HepG2 (cell line): ENCODE data around the gene PIGC. TPM values are rescaled to one million over a fixed set of nuclear protein-coding genes. Genes with fewer than 3 reads are reported as not detected.

Experiments
- AGO1 ChIP-seq: fragments of 200-400 bp; formaldehyde crosslinking; IDR thresholded peaks from 2 replicates; pipeline ENCODE4 v1.6.1; 2017; ENCODE audit warnings: mild to moderate bottlenecking, low read depth, low read length, moderate library complexity; ENCODE audit not compliant: poor library complexity, severe bottlenecking
- ELF4 ChIP-seq: sonication (generic); formaldehyde crosslinking; IDR thresholded peaks from 2 replicates; pipeline ENCODE4 v1.5.0; 2020; ENCODE audit warnings: missing genetic modification reagents, mild to moderate bottlenecking, moderate library complexity, borderline replicate concordance
- GATAD2A ChIP-seq: IDR thresholded peaks from 2 replicates; pipeline ENCODE4 v1.6.1; 2016
- GLI4 ChIP-seq: sonication (generic); formaldehyde crosslinking; IDR thresholded peaks from 2 replicates; pipeline ENCODE4 v1.5.1; 2020; ENCODE audit warnings: missing genetic modification reagents, mild to moderate bottlenecking, moderate library complexity, borderline replicate concordance
- GLMP ChIP-seq: sonication (generic); formaldehyde crosslinking; IDR thresholded peaks from 2 replicates; pipeline ENCODE4 v1.9.0; 2021; ENCODE audit warnings: missing genetic modification reagents, mild to moderate bottlenecking, borderline replicate concordance
- GTF3A ChIP-seq: sonication (generic); formaldehyde crosslinking; conservative IDR thresholded peaks from 2 replicates; pipeline ENCODE4 v1.4.0; 2020; ENCODE audit warnings: mild to moderate bottlenecking, missing genetic modification reagents
- HNF1A ChIP-seq, 2 experiments: sonication (generic) in 1 of 2; formaldehyde crosslinking in 1 of 2; IDR thresholded peaks; 2 replicates each; pipeline versions ENCODE4 v1.4.0 to v1.6.1; 2016 to 2020; ENCODE audit warnings: borderline replicate concordance in 1 of 2, low read depth in 1 of 2, mild to moderate bottlenecking in 1 of 2, missing genetic modification reagents in 1 of 2
- MIER2 ChIP-seq: IDR thresholded peaks from 2 replicates; pipeline ENCODE4 v1.6.1; 2016; ENCODE audit warnings: missing biosample characterization, missing genetic modification reagents
- SSRP1 ChIP-seq: IDR thresholded peaks from 2 replicates; pipeline ENCODE4 v1.6.1; 2016; ENCODE audit warnings: control low read depth
- ZNF253 ChIP-seq: sonication (generic); formaldehyde crosslinking; IDR thresholded peaks from 2 replicates; pipeline ENCODE4 v1.8.0; 2022; ENCODE audit warnings: mild to moderate bottlenecking, missing genetic modification reagents, borderline replicate concordance
- ZNF337 ChIP-seq: sonication (generic); formaldehyde crosslinking; IDR thresholded peaks from 2 replicates; pipeline ENCODE4 v1.5.1; 2020; ENCODE audit warnings: missing genetic modification reagents, low read depth, mild to moderate bottlenecking, borderline replicate concordance
- ZNF543 ChIP-seq: sonication (generic); formaldehyde crosslinking; IDR thresholded peaks from 2 replicates; pipeline ENCODE4 v1.4.0; 2020; ENCODE audit warnings: mild to moderate bottlenecking, missing genetic modification reagents
- polyA plus RNA-seq, 8 experiments: library from polyadenylated mRNA; depleted of rRNA in 3 of 8; stranded (reverse) in 7 of 8; unstranded in 1 of 8; fragments of >200 nt; fragmentation: Illumina TruSeq in 4 of 8; extraction: Trizol in 4 of 8; gene quantifications; 2 replicates each; pipeline versions ENCODE4 v1.2.1 to v1.2.3, GENCODE V29; 2011 to 2016; ENCODE audit warnings: low read depth in 4 of 8, missing spikeins in 1 of 8, mixed read lengths in 1 of 8; ENCODE audit not compliant: insufficient read depth in 1 of 8
- total RNA-seq, 5 experiments: library from RNA; depleted of rRNA; stranded (reverse); fragments of >200 nt; fragmentation: Illumina TruSeq; extraction: Trizol; gene quantifications; 2 replicates each; pipeline ENCODE4 v1.2.3, GENCODE V29; 2016; ENCODE audit warnings: low read depth in 1 of 5
- TF ChIP-seq, protein P1 (sequence below): sonication (generic); formaldehyde crosslinking; IDR thresholded peaks from 2 replicates; pipeline ENCODE4 v1.4.0; 2020; ENCODE audit warnings: low read depth, mild to moderate bottlenecking, missing genetic modification reagents
- TF ChIP-seq, protein P2 (sequence below): sonication (generic); formaldehyde crosslinking; IDR thresholded peaks from 2 replicates; pipeline ENCODE4 v1.5.0; 2020; ENCODE audit warnings: mild to moderate bottlenecking, low read depth, missing genetic modification reagents, borderline replicate concordance
- TF ChIP-seq, protein P3 (sequence below): sonication (generic); formaldehyde crosslinking; IDR thresholded peaks from 2 replicates; pipeline ENCODE4 v1.9.0; 2021; ENCODE audit warnings: missing genetic modification reagents, borderline replicate concordance
- TF ChIP-seq, protein P4 (sequence below): sonication (generic); formaldehyde crosslinking; IDR thresholded peaks from 2 replicates; pipeline ENCODE4 v1.8.1; 2023; ENCODE audit warnings: mild to moderate bottlenecking, missing genetic modification reagents

Gene PIGC
- total and polyA plus RNA-seq, 2 of the 13 experiments (the other 11 are each of a cell fraction or from before 2014, with no cell fraction given), result 26.7 to 29.5 TPM

DNA sequence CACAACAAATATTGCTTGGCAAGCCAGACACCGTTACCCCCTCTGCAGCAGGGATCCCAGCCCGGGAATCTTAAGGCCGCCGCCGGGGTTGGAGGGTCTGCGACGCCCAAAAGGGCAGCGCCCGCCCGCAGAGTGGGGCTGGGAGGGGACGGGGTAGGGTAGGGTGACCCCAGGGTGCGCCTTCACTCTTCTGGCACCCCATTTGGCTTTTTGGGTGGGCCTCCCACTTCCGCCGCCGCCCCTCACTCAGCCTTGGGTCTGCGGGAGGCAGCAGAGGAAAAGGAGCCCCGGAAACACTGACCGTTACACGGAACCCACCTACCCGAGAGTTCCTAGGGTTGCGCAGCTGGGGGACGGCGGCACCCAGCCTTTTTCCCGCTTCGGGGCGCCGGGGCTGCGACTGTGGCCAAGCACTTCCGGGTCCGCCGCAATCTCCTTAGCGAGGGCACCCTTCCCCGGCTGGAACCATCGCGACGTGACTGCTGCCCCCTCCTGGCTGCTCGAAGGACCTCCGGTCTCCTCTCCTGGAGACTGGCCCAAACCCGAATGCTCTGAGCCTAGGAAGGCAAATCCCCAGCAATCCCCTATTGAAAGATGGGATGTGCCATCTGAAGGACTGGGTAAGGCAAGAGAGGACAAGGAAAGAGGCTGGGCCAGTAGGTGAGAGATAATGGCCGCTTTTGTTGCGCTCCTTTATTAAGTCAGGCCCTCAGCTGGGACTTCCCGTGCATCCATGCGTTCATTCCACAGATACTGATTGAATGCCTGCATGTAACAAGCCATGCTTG is at the start of gene PIGC (continued):
- 0 out of 2 replicates have a peak, but pooled peaks have one; percentile 82 for TF ChIP-seq ZNF337 (CRISPR knock-in tag)
- no peak for TF ChIP-seq HNF1A (IDR thresholded peaks at IDR 0.05; ENCODE audit: low read depth)
- TF ChIP-seq HNF1A (CRISPR knock-in tag; IDR thresholded peaks at IDR 0.05; ENCODE audit: borderline replicate concordance), result peak; percentile 45; the same call in 1 of the 2 replicates
- TF ChIP-seq GLI4 (CRISPR knock-in tag), result peak; percentile 67; the same call in 1 of the 2 replicates
- TF ChIP-seq AGO1, result peak; percentile 73
- TF ChIP-seq GATAD2A, result peak; percentile 67
- TF ChIP-seq, protein P1, sequence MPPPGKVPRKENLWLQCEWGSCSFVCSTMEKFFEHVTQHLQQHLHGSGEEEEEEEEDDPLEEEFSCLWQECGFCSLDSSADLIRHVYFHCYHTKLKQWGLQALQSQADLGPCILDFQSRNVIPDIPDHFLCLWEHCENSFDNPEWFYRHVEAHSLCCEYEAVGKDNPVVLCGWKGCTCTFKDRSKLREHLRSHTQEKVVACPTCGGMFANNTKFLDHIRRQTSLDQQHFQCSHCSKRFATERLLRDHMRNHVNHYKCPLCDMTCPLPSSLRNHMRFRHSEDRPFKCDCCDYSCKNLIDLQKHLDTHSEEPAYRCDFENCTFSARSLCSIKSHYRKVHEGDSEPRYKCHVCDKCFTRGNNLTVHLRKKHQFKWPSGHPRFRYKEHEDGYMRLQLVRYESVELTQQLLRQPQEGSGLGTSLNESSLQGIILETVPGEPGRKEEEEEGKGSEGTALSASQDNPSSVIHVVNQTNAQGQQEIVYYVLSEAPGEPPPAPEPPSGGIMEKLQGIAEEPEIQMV (CRISPR knock-in tag), result peak; percentile 56; the same call in 1 of the 2 replicates
- 0 out of 2 replicates have a peak, but pooled peaks have one; percentile 54 for TF ChIP-seq SSRP1 (CRISPR knock-in tag)
- TF ChIP-seq, protein P2, sequence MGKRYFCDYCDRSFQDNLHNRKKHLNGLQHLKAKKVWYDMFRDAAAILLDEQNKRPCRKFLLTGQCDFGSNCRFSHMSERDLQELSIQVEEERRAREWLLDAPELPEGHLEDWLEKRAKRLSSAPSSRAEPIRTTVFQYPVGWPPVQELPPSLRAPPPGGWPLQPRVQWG (CRISPR knock-in tag), result no peak
- TF ChIP-seq, protein P3, sequence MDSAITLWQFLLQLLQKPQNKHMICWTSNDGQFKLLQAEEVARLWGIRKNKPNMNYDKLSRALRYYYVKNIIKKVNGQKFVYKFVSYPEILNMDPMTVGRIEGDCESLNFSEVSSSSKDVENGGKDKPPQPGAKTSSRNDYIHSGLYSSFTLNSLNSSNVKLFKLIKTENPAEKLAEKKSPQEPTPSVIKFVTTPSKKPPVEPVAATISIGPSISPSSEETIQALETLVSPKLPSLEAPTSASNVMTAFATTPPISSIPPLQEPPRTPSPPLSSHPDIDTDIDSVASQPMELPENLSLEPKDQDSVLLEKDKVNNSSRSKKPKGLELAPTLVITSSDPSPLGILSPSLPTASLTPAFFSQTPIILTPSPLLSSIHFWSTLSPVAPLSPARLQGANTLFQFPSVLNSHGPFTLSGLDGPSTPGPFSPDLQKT (CRISPR knock-in tag), result no peak
- TF ChIP-seq MIER2 (CRISPR knock-in tag), result 0 out of 2 replicates have a peak, but pooled peaks have one; percentile 42
- TF ChIP-seq ZNF543 (CRISPR knock-in tag), result peak; percentile 83; the same call in 1 of the 2 replicates
- TF ChIP-seq ZNF253 (CRISPR knock-in tag), result no peak
- TF ChIP-seq ELF4 (CRISPR knock-in tag), result peak; percentile 89; the same call in 1 of the 2 replicates
- TF ChIP-seq GLMP (CRISPR knock-in tag), result no peak
- TF ChIP-seq, protein P4, sequence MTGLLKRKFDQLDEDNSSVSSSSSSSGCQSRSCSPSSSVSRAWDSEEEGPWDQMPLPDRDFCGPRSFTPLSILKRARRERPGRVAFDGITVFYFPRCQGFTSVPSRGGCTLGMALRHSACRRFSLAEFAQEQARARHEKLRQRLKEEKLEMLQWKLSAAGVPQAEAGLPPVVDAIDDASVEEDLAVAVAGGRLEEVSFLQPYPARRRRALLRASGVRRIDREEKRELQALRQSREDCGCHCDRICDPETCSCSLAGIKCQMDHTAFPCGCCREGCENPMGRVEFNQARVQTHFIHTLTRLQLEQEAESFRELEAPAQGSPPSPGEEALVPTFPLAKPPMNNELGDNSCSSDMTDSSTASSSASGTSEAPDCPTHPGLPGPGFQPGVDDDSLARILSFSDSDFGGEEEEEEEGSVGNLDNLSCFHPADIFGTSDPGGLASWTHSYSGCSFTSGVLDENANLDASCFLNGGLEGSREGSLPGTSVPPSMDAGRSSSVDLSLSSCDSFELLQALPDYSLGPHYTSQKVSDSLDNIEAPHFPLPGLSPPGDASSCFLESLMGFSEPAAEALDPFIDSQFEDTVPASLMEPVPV, result no peak
- no peak for TF ChIP-seq GTF3A (CRISPR knock-in tag)
